ENCODE results near the gene SCAI.

Gene SCAI

GRCh38 chr9:125103021-125103420, 40.3 kb downstream of the SCAI start:
- no peak for TF ChIP-seq CTCF (IDR thresholded peaks at IDR 0.05)
- no peak for DNase-seq (ENCODE audit: low spot score)
- Histone ChIP-seq H3K27ac (no peak overlapping the region), H3K4me3 (no peak overlapping the region)

GRCh38 chr9:125100822-125101221, 42.5 kb downstream of the SCAI start:
- no peak for DNase-seq (ENCODE audit: low spot score)
- Histone ChIP-seq H3K27ac (no peak overlapping the region), H3K4me3 (no peak overlapping the region)
- no peak for TF ChIP-seq CTCF (IDR thresholded peaks at IDR 0.05)

- TF ChIP-seq CTCF (IDR thresholded peaks at IDR 0.05) = no peak
- no peak overlapping the region for H3K27ac ChIP-seq
- no peak for DNase-seq (ENCODE audit: low spot score)
- H3K4me3 ChIP-seq = no peak overlapping the region
These were observed 43.5 kb downstream of the SCAI start for GRCh38 chr9:125099816-125100215.

- TF ChIP-seq CTCF (IDR thresholded peaks at IDR 0.05) = no peak
- Histone ChIP-seq H3K4me3 (no peak overlapping the region), H3K27ac (no peak overlapping the region)
- DNase-seq (ENCODE audit: low spot score) = no peak
These were observed 47.4 kb downstream of the SCAI start for GRCh38 chr9:125095821-125096443.

GRCh38 chr9:125091121-125091520, 52.2 kb downstream of the SCAI start:
- no peak for DNase-seq (ENCODE audit: low spot score)
- no peak for TF ChIP-seq CTCF (IDR thresholded peaks at IDR 0.05)
- Histone ChIP-seq H3K4me3 (no peak overlapping the region), H3K27ac (no peak overlapping the region)

GRCh38 chr9:125089331-125089730, 54.0 kb downstream of the SCAI start:
- no peak for TF ChIP-seq CTCF (IDR thresholded peaks at IDR 0.05)
- Histone ChIP-seq H3K4me3 (no peak overlapping the region), H3K27ac (peak overlapping the region in 1 of 2 donors; percentile 14)
- no peak for DNase-seq (ENCODE audit: low spot score)

- DNase-seq (ENCODE audit: low spot score) = no peak
- H3K27ac ChIP-seq = peak overlapping the region in 1 of 2 donors; percentile 14
These were observed 54.6 kb downstream of the SCAI start for GRCh38 chr9:125088752-125089151.

More at GRCh38 chr9:125088752-125089151, 54.6 kb downstream of the SCAI start:
- no peak overlapping the region for H3K4me3 ChIP-seq
- no peak for TF ChIP-seq CTCF (IDR thresholded peaks at IDR 0.05)

Data from coronary artery (tissue), 2 donors.